WTC11 (cell line): Measurements from ENCODE around the gene PDE1A.

Experiments used
- ATF3 ChIP-seq: sonication (generic); formaldehyde crosslinking; conservative IDR thresholded peaks from 2 replicates; pipeline ENCODE4 v1.8.1; 2022; ENCODE audit warnings: mild to moderate bottlenecking, missing genetic modification reagents
- CREM ChIP-seq: sonication (generic); formaldehyde crosslinking; IDR thresholded peaks from 2 replicates; pipeline ENCODE4 v1.8.1; 2022; ENCODE audit warnings: mild to moderate bottlenecking, missing genetic modification reagents, moderate library complexity
- CTCF ChIP-seq: fragments of 200-600 bp; IDR thresholded peaks from 2 replicates; pipeline ENCODE4 v1.8.0; 2022; ENCODE audit warnings: antibody characterized with exemption
- E2F1 ChIP-seq: sonication (generic); formaldehyde crosslinking; IDR thresholded peaks from 2 replicates; pipeline ENCODE4 v1.8.0; 2022; ENCODE audit warnings: mild to moderate bottlenecking, missing genetic modification reagents
- GRHL2 ChIP-seq: fragments of 250-450 bp; sonication (Bioruptor Pico); IDR thresholded peaks from 2 replicates; pipeline ENCODE4 v1.8.0; 2022; ENCODE audit warnings: mild to moderate bottlenecking, moderate library complexity; ENCODE audit not compliant: insufficient replicate concordance, severe bottlenecking
- IRF1 ChIP-seq: sonication (generic); formaldehyde crosslinking; IDR thresholded peaks from 2 replicates; pipeline ENCODE4 v1.8.0; 2023; ENCODE audit warnings: missing genetic modification reagents
- NR2C2 ChIP-seq: sonication (generic); formaldehyde crosslinking; IDR thresholded peaks from 2 replicates; pipeline ENCODE4 v1.8.0; 2022; ENCODE audit warnings: mild to moderate bottlenecking, missing genetic modification reagents
- SMAD3 ChIP-seq: sonication (generic); formaldehyde crosslinking; IDR thresholded peaks from 2 replicates; pipeline ENCODE4 v1.8.0; 2022; ENCODE audit warnings: missing genetic modification reagents, mild to moderate bottlenecking, borderline replicate concordance
- ZNF425 ChIP-seq: fragments of 250-450 bp; sonication (Bioruptor Pico); conservative IDR thresholded peaks from 2 replicates; pipeline ENCODE4 v1.9.0; 2021; ENCODE audit warnings: mild to moderate bottlenecking
- TF ChIP-seq, protein P1 (sequence below): sonication (generic); formaldehyde crosslinking; IDR thresholded peaks from 2 replicates; pipeline ENCODE4 v1.8.1; 2023; ENCODE audit warnings: mild to moderate bottlenecking, moderate library complexity, missing genetic modification reagents

DNA sequence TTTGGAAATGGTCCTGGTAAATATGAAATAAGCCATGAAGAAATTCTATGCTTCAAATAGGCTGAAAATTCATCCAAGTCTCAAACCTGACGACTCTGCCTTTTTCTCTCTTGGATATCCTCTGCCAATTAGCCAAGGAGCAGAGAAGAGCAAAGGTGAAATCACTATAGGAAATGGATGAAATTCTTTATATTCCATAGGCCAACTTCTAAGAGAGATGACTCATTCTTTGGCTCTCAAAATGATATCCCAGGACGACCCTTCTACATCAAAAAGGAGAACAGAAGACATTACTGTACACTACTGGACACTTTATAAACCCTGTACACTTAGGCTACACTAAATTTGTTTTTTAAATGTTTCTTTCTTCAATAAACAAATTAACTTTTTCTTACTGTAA is 22.7 kb downstream of the PDE1A start:
- TF ChIP-seq ZNF425 (CRISPR knock-in tag) (no peak), GRHL2 (CRISPR knock-in tag) (no peak), E2F1 (CRISPR knock-in tag) (no peak), CTCF (no peak), ATF3 (no peak), NR2C2 (no peak), CREM (CRISPR knock-in tag) (no peak), SMAD3 (no peak), IRF1 (no peak)
- TF ChIP-seq, protein P1, sequence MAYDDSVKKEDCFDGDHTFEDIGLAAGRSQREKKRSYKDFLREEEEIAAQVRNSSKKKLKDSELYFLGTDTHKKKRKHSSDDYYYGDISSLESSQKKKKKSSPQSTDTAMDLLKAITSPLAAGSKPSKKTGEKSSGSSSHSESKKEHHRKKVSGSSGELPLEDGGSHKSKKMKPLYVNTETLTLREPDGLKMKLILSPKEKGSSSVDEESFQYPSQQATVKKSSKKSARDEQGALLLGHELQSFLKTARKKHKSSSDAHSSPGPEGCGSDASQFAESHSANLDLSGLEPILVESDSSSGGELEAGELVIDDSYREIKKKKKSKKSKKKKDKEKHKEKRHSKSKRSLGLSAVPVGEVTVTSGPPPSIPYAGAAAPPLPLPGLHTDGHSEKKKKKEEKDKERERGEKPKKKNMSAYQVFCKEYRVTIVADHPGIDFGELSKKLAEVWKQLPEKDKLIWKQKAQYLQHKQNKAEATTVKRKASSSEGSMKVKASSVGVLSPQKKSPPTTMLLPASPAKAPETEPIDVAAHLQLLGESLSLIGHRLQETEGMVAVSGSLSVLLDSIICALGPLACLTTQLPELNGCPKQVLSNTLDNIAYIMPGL = no peak
